Coronary artery (tissue), 2 donors: Measurements from ENCODE around the gene SESN3.

Experiments used
- DNase-seq: peaks from one replicate; pipeline ENCODE4 v3.0.0-alpha.2; 2017; ENCODE audit warnings: low spot score
- H3K27ac ChIP-seq, 2 donors: fragments of 200-600 bp; sonication (generic); one replicate each; pipeline ENCODE4 v1.5.1; 2016 to 2019
- H3K4me3 ChIP-seq: fragments of 200-600 bp; sonication (generic); 2 replicates; pipeline ENCODE4 v1.5.1; 2016; ENCODE audit warnings: mild to moderate bottlenecking, moderate library complexity
- TF ChIP-seq, protein P1 (sequence below): fragments of 200-600 bp; sonication (generic); IDR thresholded peaks from one replicate; pipeline ENCODE4 v1.5.1; 2019; ENCODE audit warnings: antibody characterized with exemption

Gene SESN3

DNA sequence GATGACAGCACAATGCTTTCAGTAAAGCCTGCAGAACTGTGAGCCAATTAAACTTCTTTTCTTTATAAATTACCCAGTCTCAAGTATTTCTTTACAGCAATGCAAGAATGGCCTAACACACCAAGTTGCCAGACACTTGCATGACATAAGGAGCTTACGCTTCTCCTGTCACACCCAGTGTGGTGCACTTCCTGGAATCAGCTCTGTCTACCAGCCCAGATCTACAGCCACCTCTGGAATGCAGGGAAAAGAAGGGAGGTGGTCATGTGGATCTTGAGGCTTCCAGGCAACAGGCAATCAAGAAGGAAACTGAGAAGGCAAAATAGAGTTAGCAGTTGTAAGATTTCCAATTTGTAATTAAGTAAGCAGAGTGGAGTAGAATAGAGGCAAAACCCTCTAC is 37.4 kb upstream of the SESN3 start:
- DNase-seq: no peak
- TF ChIP-seq, protein P1, sequence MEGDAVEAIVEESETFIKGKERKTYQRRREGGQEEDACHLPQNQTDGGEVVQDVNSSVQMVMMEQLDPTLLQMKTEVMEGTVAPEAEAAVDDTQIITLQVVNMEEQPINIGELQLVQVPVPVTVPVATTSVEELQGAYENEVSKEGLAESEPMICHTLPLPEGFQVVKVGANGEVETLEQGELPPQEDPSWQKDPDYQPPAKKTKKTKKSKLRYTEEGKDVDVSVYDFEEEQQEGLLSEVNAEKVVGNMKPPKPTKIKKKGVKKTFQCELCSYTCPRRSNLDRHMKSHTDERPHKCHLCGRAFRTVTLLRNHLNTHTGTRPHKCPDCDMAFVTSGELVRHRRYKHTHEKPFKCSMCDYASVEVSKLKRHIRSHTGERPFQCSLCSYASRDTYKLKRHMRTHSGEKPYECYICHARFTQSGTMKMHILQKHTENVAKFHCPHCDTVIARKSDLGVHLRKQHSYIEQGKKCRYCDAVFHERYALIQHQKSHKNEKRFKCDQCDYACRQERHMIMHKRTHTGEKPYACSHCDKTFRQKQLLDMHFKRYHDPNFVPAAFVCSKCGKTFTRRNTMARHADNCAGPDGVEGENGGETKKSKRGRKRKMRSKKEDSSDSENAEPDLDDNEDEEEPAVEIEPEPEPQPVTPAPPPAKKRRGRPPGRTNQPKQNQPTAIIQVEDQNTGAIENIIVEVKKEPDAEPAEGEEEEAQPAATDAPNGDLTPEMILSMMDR: no peak
- Histone ChIP-seq H3K27ac (no peak overlapping the region), H3K4me3 (no peak overlapping the region)

DNA sequence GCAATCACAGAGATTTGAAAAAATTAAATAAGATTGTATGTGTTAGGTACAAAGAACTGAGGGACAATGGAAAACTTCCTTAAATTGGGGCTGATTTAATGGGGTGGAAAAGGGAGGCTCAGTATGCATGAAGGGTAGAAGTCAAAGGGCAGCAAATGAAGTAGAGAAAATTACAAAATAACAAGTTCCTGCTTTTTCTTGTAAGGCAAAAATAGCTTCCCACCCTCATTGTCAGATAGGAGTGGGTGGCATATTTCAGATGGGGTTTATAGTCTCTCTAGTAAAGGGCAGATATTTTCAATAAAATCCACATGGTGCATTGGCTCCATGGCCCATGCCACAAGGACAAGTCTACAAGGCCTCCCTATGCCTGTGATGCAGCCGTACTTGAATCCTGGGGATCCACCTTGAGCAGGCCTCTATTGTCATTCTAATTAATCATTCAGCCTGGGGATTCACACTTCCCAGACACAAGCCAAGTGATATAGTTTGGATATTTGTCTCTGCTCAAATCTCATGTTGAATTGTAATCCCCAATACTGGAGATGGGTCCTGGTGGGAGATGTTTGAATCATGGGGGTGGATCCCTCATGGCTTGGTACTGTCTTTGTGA is 36.7 kb upstream of the SESN3 start:
- H3K4me3 ChIP-seq: no peak overlapping the region
- no peak overlapping the region for H3K27ac ChIP-seq
- TF ChIP-seq, protein P1: no peak

DNA sequence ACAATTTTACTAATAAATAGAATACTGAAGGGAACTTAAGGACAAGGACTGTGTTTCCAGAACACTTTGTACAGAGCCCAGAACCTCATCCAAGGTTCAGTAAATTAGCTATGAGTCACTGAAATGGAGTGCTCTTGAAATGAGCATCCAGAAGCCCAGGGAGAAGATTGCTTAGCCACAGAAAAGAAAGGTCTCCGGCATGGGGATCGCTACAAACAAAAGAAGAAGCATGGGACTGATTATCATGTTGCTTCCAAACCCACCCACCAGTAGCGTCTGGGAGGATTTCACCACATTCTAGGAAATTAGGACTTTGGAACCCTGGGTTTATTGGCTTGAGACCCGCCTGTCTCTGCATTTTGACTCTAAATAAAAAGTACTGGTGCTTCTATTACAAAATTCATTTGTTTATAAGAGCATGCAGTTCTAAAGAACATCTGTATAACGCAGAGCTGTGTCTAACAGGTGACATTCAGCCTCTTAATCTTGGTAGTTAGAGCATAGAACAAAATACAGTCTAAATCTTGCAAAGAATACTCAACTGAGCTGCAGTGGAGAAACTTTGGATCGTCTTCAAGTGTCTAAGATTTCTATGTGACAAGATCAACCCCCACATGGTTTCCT is 35.9 kb upstream of the SESN3 start:
- H3K4me3 ChIP-seq: no peak overlapping the region
- DNase-seq: no peak
- H3K27ac ChIP-seq: peak overlapping the region in 1 of 2 donors; percentile 43
- TF ChIP-seq, protein P1: no peak

More for the DNA sequence above, 36.7 kb upstream of the SESN3 start:
- no peak for DNase-seq

DNA sequence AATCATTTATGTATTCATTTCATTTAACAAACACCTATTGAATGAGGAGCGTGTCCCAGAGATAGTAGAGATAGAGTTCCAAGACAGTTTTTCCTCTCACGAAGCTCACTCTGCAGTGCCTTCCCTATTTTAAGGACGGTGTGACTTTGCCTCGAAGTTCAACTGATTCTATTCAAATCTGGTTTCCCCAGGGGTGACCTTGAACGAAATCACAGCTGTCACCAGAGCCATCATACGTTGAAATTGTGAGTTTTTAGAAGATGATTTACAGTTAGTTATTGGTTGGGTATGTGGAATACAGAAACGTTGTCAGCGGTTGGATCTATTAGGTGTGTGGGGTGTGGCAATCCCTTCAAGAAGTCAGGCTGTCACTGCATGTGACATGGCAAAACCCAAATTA is 33.9 kb upstream of the SESN3 start:
- no peak for DNase-seq
- no peak overlapping the region for H3K27ac ChIP-seq
- TF ChIP-seq, protein P1: no peak
- H3K4me3 ChIP-seq: no peak overlapping the region

DNA sequence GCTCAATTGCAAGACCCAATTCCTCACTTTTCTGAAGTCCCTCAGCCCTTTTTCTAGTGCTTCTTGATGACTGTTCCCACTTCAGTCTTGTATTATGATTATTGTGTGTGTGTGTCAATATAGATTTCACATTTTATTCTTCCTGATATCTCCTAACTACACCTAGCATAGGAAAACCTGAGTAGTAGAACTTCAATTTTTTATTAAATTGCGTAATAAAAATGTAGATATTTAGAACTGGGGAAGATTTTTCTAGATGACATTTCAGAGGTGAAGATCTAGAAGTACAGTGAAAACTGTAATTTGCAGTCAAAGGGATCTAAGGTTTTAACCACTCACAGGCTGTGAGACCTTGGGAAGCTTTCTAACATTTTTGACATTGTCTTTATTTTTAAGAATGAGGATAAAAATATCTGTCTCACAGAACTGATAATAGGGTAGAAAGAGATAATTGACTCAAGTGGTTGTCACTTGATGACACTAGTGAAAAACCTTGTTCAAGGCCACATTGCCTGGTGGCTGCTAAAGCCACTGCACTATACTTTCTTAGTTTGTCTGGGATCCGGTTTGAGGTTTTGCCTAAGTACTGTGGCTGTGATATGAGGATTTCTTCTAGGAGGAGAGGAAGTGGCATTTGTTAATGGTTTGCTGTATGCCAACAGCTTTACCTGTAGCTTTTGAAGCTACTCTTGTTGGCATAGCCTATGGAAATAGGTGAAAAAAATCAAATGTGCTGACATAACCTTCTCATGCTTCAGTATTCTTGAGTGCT is 32.2 kb upstream of the SESN3 start:
- H3K4me3 ChIP-seq: no peak overlapping the region
- TF ChIP-seq, protein P1: no peak
- H3K27ac ChIP-seq: no peak overlapping the region
- DNase-seq: no peak

DNA sequence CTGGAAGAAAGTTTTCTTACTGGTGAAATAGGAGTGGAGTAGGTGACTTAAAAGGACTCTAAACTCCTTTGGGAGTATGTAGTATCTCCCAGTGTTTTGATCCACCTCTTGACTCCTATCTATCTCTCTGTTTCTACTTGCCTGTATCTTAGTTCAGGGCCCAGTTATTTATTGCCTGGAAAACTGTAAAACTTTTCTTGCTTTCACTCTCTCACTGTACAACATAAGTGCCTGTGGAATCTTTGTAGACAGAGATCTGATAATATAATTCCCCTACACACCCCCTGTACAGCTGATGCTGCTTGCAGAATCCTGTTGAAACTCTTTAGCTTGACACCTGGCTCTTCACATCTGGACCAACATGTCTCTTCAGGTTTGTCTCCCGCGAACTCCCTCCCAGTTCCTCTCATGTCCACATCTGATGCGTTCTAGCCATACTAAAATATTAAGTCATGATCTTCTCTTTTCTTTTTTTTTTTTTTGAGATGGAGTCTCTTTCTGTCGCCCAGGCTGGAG is 26.5 kb upstream of the SESN3 start:
- Histone ChIP-seq H3K27ac (no peak overlapping the region), H3K4me3 (no peak overlapping the region)
- TF ChIP-seq, protein P1: no peak
- DNase-seq: no peak
